Measurements from ENCODE around the gene KIF11. TPM values are rescaled to one million over a fixed set of nuclear protein-coding genes. Genes with fewer than 3 reads are reported as not detected.
A peak's percentile ranks its signal among the peaks of the same experiment; 100 is the strongest.

The KIF11 gene
- total and polyA plus RNA-seq, 2 of the 13 experiments (the other 11 are each of a cell fraction or from before 2014, with no cell fraction given): 8.7 to 38.4 TPM

DNA sequence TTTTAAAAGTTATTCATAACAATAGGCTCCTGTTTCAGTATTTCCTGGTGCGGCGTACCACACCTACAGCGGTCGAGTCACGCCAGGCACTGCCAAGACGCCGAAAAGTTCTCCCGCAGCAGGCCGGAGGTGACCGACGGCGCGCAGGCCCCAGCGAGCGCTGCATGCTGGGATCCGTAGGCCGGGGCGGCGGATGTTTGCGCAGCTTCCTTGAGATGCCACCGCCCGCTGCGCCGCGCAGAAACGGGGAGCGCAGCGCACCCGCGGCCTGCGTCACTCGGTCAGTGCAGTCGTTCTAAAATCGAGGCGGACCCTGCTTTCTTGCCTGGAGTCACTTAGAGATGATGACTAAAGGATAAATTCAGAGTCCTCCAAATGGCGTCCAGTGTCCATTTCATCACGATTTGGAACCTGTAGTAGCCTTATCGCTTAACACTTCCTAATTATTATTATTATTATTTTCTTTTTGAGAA, 1.3 kb upstream of the KIF11 start (continued):
- TF ChIP-seq, protein P1, sequence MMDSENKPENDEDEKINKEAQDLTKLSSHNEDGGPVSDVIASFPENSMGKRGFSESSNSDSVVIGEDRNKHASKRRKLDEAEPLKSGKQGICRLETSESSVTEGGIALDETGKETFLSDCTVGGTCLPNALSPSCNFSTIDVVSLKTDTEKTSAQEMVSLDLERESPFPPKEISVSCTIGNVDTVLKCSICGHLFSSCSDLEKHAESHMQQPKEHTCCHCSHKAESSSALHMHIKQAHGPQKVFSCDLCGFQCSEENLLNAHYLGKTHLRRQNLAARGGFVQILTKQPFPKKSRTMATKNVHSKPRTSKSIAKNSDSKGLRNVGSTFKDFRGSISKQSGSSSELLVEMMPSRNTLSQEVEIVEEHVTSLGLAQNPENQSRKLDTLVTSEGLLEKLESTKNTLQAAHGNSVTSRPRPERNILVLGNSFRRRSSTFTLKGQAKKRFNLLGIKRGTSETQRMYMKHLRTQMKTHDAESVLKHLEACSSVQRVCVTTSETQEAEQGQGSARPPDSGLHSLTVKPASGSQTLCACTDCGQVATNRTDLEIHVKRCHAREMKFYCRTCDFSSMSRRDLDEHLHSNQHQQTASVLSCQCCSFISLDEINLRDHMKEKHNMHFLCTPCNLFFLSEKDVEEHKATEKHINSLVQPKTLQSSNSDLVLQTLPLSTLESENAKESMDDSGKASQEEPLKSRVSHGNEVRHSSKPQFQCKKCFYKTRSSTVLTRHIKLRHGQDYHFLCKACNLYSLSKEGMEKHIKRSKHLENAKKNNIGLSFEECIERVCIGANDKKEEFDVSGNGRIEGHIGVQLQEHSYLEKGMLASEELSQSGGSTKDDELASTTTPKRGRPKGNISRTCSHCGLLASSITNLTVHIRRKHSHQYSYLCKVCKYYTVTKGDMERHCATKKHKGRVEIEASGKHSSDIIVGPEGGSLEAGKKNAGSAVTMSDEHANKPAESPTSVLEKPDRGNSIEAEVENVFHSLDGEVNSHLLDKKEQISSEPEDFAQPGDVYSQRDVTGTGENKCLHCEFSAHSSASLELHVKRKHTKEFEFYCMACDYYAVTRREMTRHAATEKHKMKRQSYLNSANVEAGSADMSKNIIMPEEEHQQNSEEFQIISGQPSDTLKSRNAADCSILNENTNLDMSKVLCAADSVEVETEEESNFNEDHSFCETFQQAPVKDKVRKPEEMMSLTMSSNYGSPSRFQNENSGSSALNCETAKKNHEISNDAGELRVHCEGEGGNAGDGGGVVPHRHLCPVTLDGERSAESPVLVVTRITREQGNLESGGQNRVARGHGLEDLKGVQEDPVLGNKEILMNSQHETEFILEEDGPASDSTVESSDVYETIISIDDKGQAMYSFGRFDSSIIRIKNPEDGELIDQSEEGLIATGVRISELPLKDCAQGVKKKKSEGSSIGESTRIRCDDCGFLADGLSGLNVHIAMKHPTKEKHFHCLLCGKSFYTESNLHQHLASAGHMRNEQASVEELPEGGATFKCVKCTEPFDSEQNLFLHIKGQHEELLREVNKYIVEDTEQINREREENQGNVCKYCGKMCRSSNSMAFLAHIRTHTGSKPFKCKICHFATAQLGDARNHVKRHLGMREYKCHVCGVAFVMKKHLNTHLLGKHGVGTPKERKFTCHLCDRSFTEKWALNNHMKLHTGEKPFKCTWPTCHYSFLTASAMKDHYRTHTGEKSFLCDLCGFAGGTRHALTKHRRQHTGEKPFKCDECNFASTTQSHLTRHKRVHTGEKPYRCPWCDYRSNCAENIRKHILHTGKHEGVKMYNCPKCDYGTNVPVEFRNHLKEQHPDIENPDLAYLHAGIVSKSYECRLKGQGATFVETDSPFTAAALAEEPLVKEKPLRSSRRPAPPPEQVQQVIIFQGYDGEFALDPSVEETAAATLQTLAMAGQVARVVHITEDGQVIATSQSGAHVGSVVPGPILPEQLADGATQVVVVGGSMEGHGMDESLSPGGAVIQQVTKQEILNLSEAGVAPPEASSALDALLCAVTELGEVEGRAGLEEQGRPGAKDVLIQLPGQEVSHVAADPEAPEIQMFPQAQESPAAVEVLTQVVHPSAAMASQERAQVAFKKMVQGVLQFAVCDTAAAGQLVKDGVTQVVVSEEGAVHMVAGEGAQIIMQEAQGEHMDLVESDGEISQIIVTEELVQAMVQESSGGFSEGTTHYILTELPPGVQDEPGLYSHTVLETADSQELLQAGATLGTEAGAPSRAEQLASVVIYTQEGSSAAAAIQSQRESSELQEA (CRISPR knock-in tag; IDR thresholded peaks at IDR 0.05; ENCODE audit: not compliant biosample characterization): no peak
- TF ChIP-seq, protein P2, sequence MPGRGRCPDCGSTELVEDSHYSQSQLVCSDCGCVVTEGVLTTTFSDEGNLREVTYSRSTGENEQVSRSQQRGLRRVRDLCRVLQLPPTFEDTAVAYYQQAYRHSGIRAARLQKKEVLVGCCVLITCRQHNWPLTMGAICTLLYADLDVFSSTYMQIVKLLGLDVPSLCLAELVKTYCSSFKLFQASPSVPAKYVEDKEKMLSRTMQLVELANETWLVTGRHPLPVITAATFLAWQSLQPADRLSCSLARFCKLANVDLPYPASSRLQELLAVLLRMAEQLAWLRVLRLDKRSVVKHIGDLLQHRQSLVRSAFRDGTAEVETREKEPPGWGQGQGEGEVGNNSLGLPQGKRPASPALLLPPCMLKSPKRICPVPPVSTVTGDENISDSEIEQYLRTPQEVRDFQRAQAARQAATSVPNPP (CRISPR knock-in tag; IDR thresholded peaks at IDR 0.05): no peak
- TF ChIP-seq, protein P3, sequence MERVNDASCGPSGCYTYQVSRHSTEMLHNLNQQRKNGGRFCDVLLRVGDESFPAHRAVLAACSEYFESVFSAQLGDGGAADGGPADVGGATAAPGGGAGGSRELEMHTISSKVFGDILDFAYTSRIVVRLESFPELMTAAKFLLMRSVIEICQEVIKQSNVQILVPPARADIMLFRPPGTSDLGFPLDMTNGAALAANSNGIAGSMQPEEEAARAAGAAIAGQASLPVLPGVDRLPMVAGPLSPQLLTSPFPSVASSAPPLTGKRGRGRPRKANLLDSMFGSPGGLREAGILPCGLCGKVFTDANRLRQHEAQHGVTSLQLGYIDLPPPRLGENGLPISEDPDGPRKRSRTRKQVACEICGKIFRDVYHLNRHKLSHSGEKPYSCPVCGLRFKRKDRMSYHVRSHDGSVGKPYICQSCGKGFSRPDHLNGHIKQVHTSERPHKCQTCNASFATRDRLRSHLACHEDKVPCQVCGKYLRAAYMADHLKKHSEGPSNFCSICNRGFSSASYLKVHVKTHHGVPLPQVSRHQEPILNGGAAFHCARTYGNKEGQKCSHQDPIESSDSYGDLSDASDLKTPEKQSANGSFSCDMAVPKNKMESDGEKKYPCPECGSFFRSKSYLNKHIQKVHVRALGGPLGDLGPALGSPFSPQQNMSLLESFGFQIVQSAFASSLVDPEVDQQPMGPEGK (CRISPR knock-in tag; IDR thresholded peaks at IDR 0.05): peak; percentile 57
- TF ChIP-seq DR1 (CRISPR knock-in tag; IDR thresholded peaks at IDR 0.05): peak; percentile 46; the same call in 1 of the 2 replicates
- no peak for TF ChIP-seq ZNF446 (CRISPR knock-in tag; IDR thresholded peaks at IDR 0.05)
- TF ChIP-seq, protein P4, sequence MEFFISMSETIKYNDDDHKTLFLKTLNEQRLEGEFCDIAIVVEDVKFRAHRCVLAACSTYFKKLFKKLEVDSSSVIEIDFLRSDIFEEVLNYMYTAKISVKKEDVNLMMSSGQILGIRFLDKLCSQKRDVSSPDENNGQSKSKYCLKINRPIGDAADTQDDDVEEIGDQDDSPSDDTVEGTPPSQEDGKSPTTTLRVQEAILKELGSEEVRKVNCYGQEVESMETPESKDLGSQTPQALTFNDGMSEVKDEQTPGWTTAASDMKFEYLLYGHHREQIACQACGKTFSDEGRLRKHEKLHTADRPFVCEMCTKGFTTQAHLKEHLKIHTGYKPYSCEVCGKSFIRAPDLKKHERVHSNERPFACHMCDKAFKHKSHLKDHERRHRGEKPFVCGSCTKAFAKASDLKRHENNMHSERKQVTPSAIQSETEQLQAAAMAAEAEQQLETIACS (CRISPR knock-in tag; IDR thresholded peaks at IDR 0.05): no peak
- TF ChIP-seq, protein P5, sequence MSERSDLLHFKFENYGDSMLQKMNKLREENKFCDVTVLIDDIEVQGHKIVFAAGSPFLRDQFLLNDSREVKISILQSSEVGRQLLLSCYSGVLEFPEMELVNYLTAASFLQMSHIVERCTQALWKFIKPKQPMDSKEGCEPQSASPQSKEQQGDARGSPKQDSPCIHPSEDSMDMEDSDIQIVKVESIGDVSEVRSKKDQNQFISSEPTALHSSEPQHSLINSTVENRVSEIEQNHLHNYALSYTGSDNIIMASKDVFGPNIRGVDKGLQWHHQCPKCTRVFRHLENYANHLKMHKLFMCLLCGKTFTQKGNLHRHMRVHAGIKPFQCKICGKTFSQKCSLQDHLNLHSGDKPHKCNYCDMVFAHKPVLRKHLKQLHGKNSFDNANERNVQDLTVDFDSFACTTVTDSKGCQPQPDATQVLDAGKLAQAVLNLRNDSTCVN (CRISPR knock-in tag; IDR thresholded peaks at IDR 0.05; ENCODE audit: borderline replicate concordance): peak; percentile 84
- no peak for TF ChIP-seq NONO (IDR thresholded peaks at IDR 0.05)
- no peak; the same call in 1 of the 2 replicates for TF ChIP-seq NONO (CRISPR knock-in tag; conservative IDR thresholded peaks at IDR 0.05)
- TF ChIP-seq, protein P6, sequence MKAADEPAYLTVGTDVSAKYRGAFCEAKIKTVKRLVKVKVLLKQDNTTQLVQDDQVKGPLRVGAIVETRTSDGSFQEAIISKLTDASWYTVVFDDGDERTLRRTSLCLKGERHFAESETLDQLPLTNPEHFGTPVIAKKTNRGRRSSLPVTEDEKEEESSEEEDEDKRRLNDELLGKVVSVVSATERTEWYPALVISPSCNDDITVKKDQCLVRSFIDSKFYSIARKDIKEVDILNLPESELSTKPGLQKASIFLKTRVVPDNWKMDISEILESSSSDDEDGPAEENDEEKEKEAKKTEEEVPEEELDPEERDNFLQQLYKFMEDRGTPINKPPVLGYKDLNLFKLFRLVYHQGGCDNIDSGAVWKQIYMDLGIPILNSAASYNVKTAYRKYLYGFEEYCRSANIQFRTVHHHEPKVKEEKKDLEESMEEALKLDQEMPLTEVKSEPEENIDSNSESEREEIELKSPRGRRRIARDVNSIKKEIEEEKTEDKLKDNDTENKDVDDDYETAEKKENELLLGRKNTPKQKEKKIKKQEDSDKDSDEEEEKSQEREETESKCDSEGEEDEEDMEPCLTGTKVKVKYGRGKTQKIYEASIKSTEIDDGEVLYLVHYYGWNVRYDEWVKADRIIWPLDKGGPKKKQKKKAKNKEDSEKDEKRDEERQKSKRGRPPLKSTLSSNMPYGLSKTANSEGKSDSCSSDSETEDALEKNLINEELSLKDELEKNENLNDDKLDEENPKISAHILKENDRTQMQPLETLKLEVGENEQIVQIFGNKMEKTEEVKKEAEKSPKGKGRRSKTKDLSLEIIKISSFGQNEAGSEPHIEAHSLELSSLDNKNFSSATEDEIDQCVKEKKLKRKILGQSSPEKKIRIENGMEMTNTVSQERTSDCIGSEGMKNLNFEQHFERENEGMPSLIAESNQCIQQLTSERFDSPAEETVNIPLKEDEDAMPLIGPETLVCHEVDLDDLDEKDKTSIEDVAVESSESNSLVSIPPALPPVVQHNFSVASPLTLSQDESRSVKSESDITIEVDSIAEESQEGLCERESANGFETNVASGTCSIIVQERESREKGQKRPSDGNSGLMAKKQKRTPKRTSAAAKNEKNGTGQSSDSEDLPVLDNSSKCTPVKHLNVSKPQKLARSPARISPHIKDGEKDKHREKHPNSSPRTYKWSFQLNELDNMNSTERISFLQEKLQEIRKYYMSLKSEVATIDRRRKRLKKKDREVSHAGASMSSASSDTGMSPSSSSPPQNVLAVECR (CRISPR knock-in tag; IDR thresholded peaks at IDR 0.05; ENCODE audit: borderline replicate concordance): peak; percentile 69; the same call in 1 of the 2 replicates

All from HepG2 (cell line).